Liver (tissue), 3 donors: Measurements from ENCODE around the gene SLC4A11.

Experiments
- EGR1 ChIP-seq, 2 donors: IDR thresholded peaks; 2 replicates each; pipeline ENCODE4 v1.6.1; 2016 to 2018; ENCODE audit warnings: antibody characterized with exemption in 2 of 2, low read depth in 2 of 2
- TF ChIP-seq, protein P1 (sequence below): fragments of 150-350 bp; IDR thresholded peaks from 2 replicates; pipeline ENCODE4 v1.5.1; 2017; ENCODE audit warnings: improper control_type of control experiment, low read depth, low read length; ENCODE audit not compliant: missing input control
- donor health status: healthy.
- donor health status: healthy.

DNA sequence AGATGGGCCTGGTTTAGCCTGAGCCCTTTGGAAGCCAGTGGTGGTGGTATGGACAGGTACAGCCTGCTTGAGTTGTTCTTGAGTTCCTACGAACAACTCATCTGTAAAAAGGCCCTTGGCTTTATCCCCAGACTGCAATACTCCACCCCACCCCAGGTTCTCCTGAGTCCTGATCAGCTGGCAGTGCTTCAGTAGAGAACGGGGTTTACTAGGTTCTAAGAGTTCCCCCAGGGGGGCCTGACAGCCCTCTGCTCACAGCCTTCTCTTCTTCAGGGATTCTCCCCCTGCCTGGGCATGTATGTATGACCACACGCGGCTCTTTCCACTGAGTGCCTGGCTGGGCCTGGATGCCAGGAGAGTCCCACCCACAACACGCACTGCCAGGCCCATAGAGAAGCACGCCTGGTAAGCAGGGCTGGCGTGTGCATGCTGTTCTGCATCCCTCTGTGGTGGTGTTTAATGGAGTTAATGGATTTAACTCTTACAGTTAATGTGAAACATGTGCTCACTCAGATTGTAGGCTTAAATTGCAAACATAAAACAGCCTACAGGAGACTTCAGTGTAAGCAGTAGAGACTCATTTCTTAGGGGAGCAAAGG lies 44.3 kb upstream of the SLC4A11 start:
- no peak for TF ChIP-seq EGR1 (IDR thresholded peaks at IDR 0.05; ENCODE audit: low read depth in 2 of 2)
- TF ChIP-seq, protein P1, sequence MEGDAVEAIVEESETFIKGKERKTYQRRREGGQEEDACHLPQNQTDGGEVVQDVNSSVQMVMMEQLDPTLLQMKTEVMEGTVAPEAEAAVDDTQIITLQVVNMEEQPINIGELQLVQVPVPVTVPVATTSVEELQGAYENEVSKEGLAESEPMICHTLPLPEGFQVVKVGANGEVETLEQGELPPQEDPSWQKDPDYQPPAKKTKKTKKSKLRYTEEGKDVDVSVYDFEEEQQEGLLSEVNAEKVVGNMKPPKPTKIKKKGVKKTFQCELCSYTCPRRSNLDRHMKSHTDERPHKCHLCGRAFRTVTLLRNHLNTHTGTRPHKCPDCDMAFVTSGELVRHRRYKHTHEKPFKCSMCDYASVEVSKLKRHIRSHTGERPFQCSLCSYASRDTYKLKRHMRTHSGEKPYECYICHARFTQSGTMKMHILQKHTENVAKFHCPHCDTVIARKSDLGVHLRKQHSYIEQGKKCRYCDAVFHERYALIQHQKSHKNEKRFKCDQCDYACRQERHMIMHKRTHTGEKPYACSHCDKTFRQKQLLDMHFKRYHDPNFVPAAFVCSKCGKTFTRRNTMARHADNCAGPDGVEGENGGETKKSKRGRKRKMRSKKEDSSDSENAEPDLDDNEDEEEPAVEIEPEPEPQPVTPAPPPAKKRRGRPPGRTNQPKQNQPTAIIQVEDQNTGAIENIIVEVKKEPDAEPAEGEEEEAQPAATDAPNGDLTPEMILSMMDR = no peak
